Trophoblast cell (in vitro differentiated cells and primary cell): ENCODE results near the gene PDF.
"Not testable (repeated sequence)": the region's sequence is repeated elsewhere in the genome, so short reads cannot be mapped to it uniquely, and the experiment has no call there.

Source experiments
- DNase-seq, 2 donors: peaks; one replicate each; pipeline ENCODE4 v3.0.0-alpha.2; 2016
- H2AFZ ChIP-seq: 2 replicates; pipeline ENCODE4 v1.6.1; 2013; ENCODE audit warnings: low read length, moderate library complexity, mild to moderate bottlenecking; ENCODE audit not compliant: insufficient read depth, poor library complexity
- H2AK5ac ChIP-seq: 2 replicates; pipeline ENCODE4 v1.6.1; 2013; ENCODE audit warnings: mild to moderate bottlenecking, low read length
- H2BK120ac ChIP-seq: 2 replicates; pipeline ENCODE4 v1.6.1; 2013; ENCODE audit warnings: low read length, mild to moderate bottlenecking, moderate library complexity; ENCODE audit not compliant: insufficient read depth, poor library complexity
- H2BK12ac ChIP-seq: 2 replicates; pipeline ENCODE4 v1.6.1; 2013; ENCODE audit warnings: mild to moderate bottlenecking, low read length, moderate library complexity
- H2BK5ac ChIP-seq: 2 replicates; pipeline ENCODE4 v1.6.1; 2013; ENCODE audit warnings: low read length, low read depth, moderate library complexity, mild to moderate bottlenecking; ENCODE audit not compliant: poor library complexity
- H3K14ac ChIP-seq: 2 replicates; pipeline ENCODE4 v1.6.1; 2013; ENCODE audit warnings: mild to moderate bottlenecking, low read length
- H3K18ac ChIP-seq: 2 replicates; pipeline ENCODE4 v1.6.1; 2013; ENCODE audit warnings: mild to moderate bottlenecking, low read length
- H3K23ac ChIP-seq: 2 replicates; pipeline ENCODE4 v1.6.1; 2013; ENCODE audit warnings: low read length
- H3K27ac ChIP-seq: 2 replicates; pipeline ENCODE4 v1.5.1; 2013; ENCODE audit warnings: low read depth, mild to moderate bottlenecking, inconsistent platforms, low read length, moderate library complexity
- H3K27me3 ChIP-seq: 2 replicates; pipeline ENCODE4 v1.6.1; 2013; ENCODE audit warnings: inconsistent platforms, mild to moderate bottlenecking, low read length, moderate library complexity; ENCODE audit not compliant: insufficient read depth
- H3K36me3 ChIP-seq, 2 experiments: 1 replicate in 1 of 2; 2 replicates in 1 of 2; pipeline ENCODE4 v1.6.1; 2013; ENCODE audit warnings: low read length in 2 of 2, mild to moderate bottlenecking in 2 of 2, moderate library complexity in 1 of 2; ENCODE audit not compliant: insufficient read depth in 2 of 2, control insufficient read depth in 1 of 2
- H3K4ac ChIP-seq: 2 replicates; pipeline ENCODE4 v1.6.1; 2013; ENCODE audit warnings: low read depth, mild to moderate bottlenecking, low read length, moderate library complexity
- H3K4me1 ChIP-seq, 2 experiments: 1 replicate in 1 of 2; 2 replicates in 1 of 2; pipeline ENCODE4 v1.6.1; 2013; ENCODE audit warnings: low read length in 2 of 2, mild to moderate bottlenecking in 2 of 2, moderate library complexity in 1 of 2; ENCODE audit not compliant: insufficient read depth in 2 of 2, control insufficient read depth in 1 of 2
- H3K4me2 ChIP-seq: 2 replicates; pipeline ENCODE4 v1.6.1; 2013; ENCODE audit warnings: inconsistent platforms, mild to moderate bottlenecking, low read length, moderate library complexity
- H3K4me3 ChIP-seq: 2 replicates; pipeline ENCODE4 v1.5.1; 2013; ENCODE audit warnings: mild to moderate bottlenecking, low read depth, low read length, inconsistent platforms
- H3K79me1 ChIP-seq: one replicate; pipeline ENCODE4 v1.6.1; 2013; ENCODE audit warnings: low read length
- H3K79me2 ChIP-seq: 2 replicates; pipeline ENCODE4 v1.6.1; 2013; ENCODE audit warnings: low read length, mild to moderate bottlenecking; ENCODE audit not compliant: control insufficient read depth, insufficient read depth, poor library complexity
- H3K9ac ChIP-seq: 2 replicates; pipeline ENCODE4 v1.6.1; 2013; ENCODE audit warnings: mild to moderate bottlenecking, low read length
- H3K9me3 ChIP-seq: 2 replicates; pipeline ENCODE4 v1.6.1; 2013; ENCODE audit warnings: low read depth, mild to moderate bottlenecking, control low read depth, inconsistent platforms, low read length; ENCODE audit not compliant: insufficient read depth
- H4K12ac ChIP-seq: 2 replicates; pipeline ENCODE4 v1.6.1; 2013; ENCODE audit warnings: low read depth, mild to moderate bottlenecking, low read length, moderate library complexity
- H4K8ac ChIP-seq: 2 replicates; pipeline ENCODE4 v1.6.1; 2013; ENCODE audit warnings: low read depth, mild to moderate bottlenecking, low read length, moderate library complexity
- H4K91ac ChIP-seq: one replicate; pipeline ENCODE4 v1.6.1; 2013; ENCODE audit warnings: low read depth, mild to moderate bottlenecking, low read length, moderate library complexity
- WGBS: extraction: QIAGEN DNeasy Blood & Tissue Kit; methylation state at CpG from one replicate; pipeline ENCODE4 v1.1.7; 2013; ENCODE audit warnings: missing lambda C conversion rate; ENCODE audit not compliant: insufficient read length, insufficient coverage; ENCODE audit errors: extremely low coverage; 5-methylcytosine and 5-hydroxymethylcytosine counted together

PDF gene

GRCh38 chr16:69291657-69292056, 38.7 kb downstream of the PDF start:
- H2AK5ac ChIP-seq, H3K18ac ChIP-seq, H3K27me3 ChIP-seq, H3K9ac ChIP-seq, H3K14ac ChIP-seq, H3K9me3 ChIP-seq, H2BK120ac ChIP-seq, H2BK12ac ChIP-seq, H3K79me2 ChIP-seq, H3K4me2 ChIP-seq, H4K8ac ChIP-seq, DNase-seq, H3K4ac ChIP-seq, H4K12ac ChIP-seq, H2AFZ ChIP-seq, H3K23ac ChIP-seq, H3K36me3 ChIP-seq, H3K27ac ChIP-seq, H3K4me1 ChIP-seq, H3K4me3 ChIP-seq, H3K79me1 ChIP-seq, H4K91ac ChIP-seq, H2BK5ac ChIP-seq: not testable (repeated sequence)
- WGBS, result no CpG with 5 or more reads among the region's 9 CpGs

DNA sequence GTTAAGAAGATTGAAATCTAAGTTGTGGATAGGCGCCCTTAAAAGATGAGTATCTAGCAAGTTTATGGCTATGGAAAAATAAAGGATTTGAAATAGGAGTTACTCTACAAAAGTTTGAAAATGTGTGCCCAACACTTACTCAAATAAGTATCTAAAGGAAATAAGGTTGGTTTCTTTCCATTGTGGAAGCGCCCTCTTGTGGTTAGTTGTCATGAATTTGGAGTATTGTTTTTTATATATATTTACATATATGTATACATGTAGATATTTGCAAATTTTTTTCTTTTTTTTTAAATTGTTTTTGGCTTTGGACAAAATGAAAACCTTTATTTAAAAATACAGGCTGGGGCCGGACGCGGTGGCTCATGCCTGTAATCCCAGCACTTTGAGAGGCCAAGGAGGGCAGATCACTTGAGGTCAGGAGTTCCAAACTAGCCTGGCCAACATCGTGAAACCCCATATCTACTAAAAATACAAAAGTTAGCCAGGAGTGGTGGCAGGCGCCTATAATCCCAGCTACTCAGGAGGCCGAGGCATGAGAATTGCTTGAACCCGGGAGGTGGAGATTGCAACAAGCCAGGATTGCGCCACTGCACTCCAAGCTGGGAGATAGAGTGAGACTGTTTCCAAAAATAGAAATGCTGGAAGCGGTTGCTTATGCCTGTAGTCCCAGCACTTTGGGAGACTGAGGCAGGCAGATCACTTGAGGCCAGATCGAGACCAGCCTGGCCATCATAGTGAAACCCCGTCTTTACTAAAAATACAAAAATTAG, 43.3 kb downstream of the PDF start:
- no peaks in the 10 kb centered on the region for H3K9me3 ChIP-seq
- H2BK5ac ChIP-seq, result no peak overlapping the region
- H3K27me3 ChIP-seq, result no peaks in the 10 kb centered on the region
- H3K4me3 ChIP-seq, result no peak overlapping the region
- peak; percentile 13 to 86 for DNase-seq
- H4K8ac ChIP-seq, result no peak overlapping the region
- no peak overlapping the region for H4K12ac ChIP-seq
- WGBS, result no CpG with 5 or more reads among the region's 13 CpGs
- H3K4me2 ChIP-seq, result no peak overlapping the region
- H3K36me3 ChIP-seq, result peaks cover 7 to 10% of the 10 kb centered on the region in 2 experiments
- H3K79me1 ChIP-seq, result no peaks in the 10 kb centered on the region
- no peak overlapping the region for H3K23ac ChIP-seq
- no peak overlapping the region for H2BK12ac ChIP-seq
- H4K91ac ChIP-seq, result no peak overlapping the region
- no peak overlapping the region for H2BK120ac ChIP-seq
- H3K18ac ChIP-seq, result no peak overlapping the region
- no peak overlapping the region for H2AFZ ChIP-seq
- H3K9ac ChIP-seq, result no peak overlapping the region
- H3K79me2 ChIP-seq, result no peaks in the 10 kb centered on the region
- H3K27ac ChIP-seq, result no peak overlapping the region
- no peak overlapping the region for H3K4ac ChIP-seq
- H3K14ac ChIP-seq, result no peak overlapping the region
- H3K4me1 ChIP-seq, result no peaks in the 10 kb centered on the region
- H2AK5ac ChIP-seq, result no peak overlapping the region

DNA sequence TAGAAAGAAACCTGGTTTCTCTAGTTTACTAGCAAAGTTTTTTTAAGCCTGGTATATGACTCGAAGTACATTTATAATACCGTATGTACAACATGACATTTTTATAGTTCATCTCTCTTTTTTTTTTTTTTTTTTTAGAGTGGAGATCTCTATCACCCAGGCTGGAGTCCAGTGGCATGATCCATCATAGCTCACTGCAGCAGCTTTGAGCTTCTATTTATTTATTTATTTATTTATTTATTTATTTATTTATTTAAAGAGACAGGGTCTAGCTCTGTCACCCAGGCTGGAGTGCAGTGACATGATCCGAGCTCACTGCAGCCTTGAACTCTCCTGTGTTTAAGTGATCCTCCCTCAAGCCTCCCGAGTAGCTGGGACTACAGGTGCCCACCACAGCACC, 45.1 kb downstream of the PDF start:
- DNase-seq, result no peak
- no peak overlapping the region for H4K8ac ChIP-seq
- H3K4me3 ChIP-seq, result no peak overlapping the region
- H3K4me1 ChIP-seq, result no peaks in the 10 kb centered on the region
- no peak overlapping the region for H2BK12ac ChIP-seq
- no peak overlapping the region for H3K4me2 ChIP-seq
- H3K23ac ChIP-seq, result no peak overlapping the region
- H3K18ac ChIP-seq, result no peak overlapping the region
- H3K79me1 ChIP-seq, result no peaks in the 10 kb centered on the region
- H3K79me2 ChIP-seq, result no peaks in the 10 kb centered on the region
- no peak overlapping the region for H3K27ac ChIP-seq
- no peak overlapping the region for H3K9ac ChIP-seq
- H3K9me3 ChIP-seq, result no peaks in the 10 kb centered on the region
- no peak overlapping the region for H2AFZ ChIP-seq
- no peak overlapping the region for H2BK5ac ChIP-seq
- H3K36me3 ChIP-seq, result peaks cover 7 to 8% of the 10 kb centered on the region in 2 experiments
- no peak overlapping the region for H3K14ac ChIP-seq
- no peak overlapping the region for H4K91ac ChIP-seq
- no peak overlapping the region for H3K4ac ChIP-seq
- no peaks in the 10 kb centered on the region for H3K27me3 ChIP-seq
- no peak overlapping the region for H4K12ac ChIP-seq
- no peak overlapping the region for H2BK120ac ChIP-seq
- H2AK5ac ChIP-seq, result no peak overlapping the region
- WGBS, result no CpG with 5 or more reads among the region's 4 CpGs

GRCh38 chr16:69283851-69284250, 46.5 kb downstream of the PDF start:
- no peak for DNase-seq
- no peak overlapping the region for H2BK12ac ChIP-seq
- no peak overlapping the region for H2AFZ ChIP-seq
- no peaks in the 10 kb centered on the region for H3K79me1 ChIP-seq
- no peaks in the 10 kb centered on the region for H3K27me3 ChIP-seq
- H3K23ac ChIP-seq, result no peak overlapping the region
- no peaks in the 10 kb centered on the region for H3K9me3 ChIP-seq
- WGBS, result no CpG with 5 or more reads among the region's 4 CpGs
- H3K18ac ChIP-seq, result no peak overlapping the region
- no peak overlapping the region for H2BK120ac ChIP-seq
- no peak overlapping the region for H2BK5ac ChIP-seq
- no peaks in the 10 kb centered on the region for H3K79me2 ChIP-seq
- H3K4me1 ChIP-seq, result no peaks in the 10 kb centered on the region
- no peak overlapping the region for H3K14ac ChIP-seq
- no peak overlapping the region for H4K8ac ChIP-seq
- H3K4ac ChIP-seq, result no peak overlapping the region
- H3K36me3 ChIP-seq, result peaks cover 7 to 8% of the 10 kb centered on the region in 2 experiments
- no peak overlapping the region for H3K27ac ChIP-seq
- H2AK5ac ChIP-seq, result no peak overlapping the region
- H4K91ac ChIP-seq, result no peak overlapping the region
- H3K4me3 ChIP-seq, result no peak overlapping the region
- no peak overlapping the region for H4K12ac ChIP-seq
- no peak overlapping the region for H3K9ac ChIP-seq
- no peak overlapping the region for H3K4me2 ChIP-seq
